NCI-H774 (cell line): ENCODE results near the gene CCDC179.

ENCODE experiments used
- DNase-seq: peaks from one replicate; lab custom pipeline; 2025; lab: John Stamatoyannopoulos, UW

Gene CCDC179

GRCh38 chr11:22807855-22808570, 52.3 kb downstream of the CCDC179 start:
- no peak for DNase-seq

GRCh38 chr11:22807391-22807790, 52.9 kb downstream of the CCDC179 start:
- DNase-seq = no peak

- DNase-seq = no peak
Measured at GRCh38 chr11:22802861-22803260, 57.4 kb downstream of the CCDC179 start.

- no peak for DNase-seq
Measured at GRCh38 chr11:22800482-22800881, 59.8 kb downstream of the CCDC179 start.

GRCh38 chr11:22798901-22799300, 61.4 kb downstream of the CCDC179 start:
- DNase-seq = no peak

GRCh38 chr11:22797047-22797446, 63.2 kb downstream of the CCDC179 start:
- no peak for DNase-seq
